Central memory CD8-positive, alpha-beta T cell (primary cell): ENCODE results near the gene RMDN2.
"Not testable (repeated sequence)": the region's sequence is repeated elsewhere in the genome, so short reads cannot be mapped to it uniquely, and the experiment has no call there.

ENCODE experiments used
- ATAC-seq: fragments of 150-1000 bp; cut with Tn5 transposase; replicated peaks from 2 replicates; pipeline ENCODE4 v1.10.0; 2022; ENCODE audit warnings: mild to moderate bottlenecking, moderate FRiP score, moderate number of reproducible peaks; ENCODE audit not compliant: poor library complexity, severe bottlenecking; ENCODE audit errors: extremely low read depth
- DNase-seq, 2 donors: peaks; one replicate each; pipeline ENCODE4 v3.0.0; 2021; ENCODE audit warnings: low spot score in 2 of 2
- H3K27ac Mint-ChIP-seq: one replicate; pipeline ENCODE4 v1.8.0; 2022; ENCODE audit warnings: low read depth, mild to moderate bottlenecking, moderate library complexity, mixed read lengths
- H3K27me3 Mint-ChIP-seq: one replicate; pipeline ENCODE4 v1.8.0; 2022; ENCODE audit warnings: mixed read lengths
- H3K36me3 Mint-ChIP-seq: one replicate; pipeline ENCODE4 v1.8.0; 2022; ENCODE audit warnings: mild to moderate bottlenecking, moderate library complexity, mixed read lengths; ENCODE audit not compliant: insufficient read depth
- H3K4me1 Mint-ChIP-seq: one replicate; pipeline ENCODE4 v1.8.0; 2022; ENCODE audit warnings: mixed read lengths
- H3K4me3 Mint-ChIP-seq: one replicate; pipeline ENCODE4 v1.8.0; 2022; ENCODE audit warnings: mild to moderate bottlenecking, moderate library complexity, mixed read lengths
- H3K9me3 Mint-ChIP-seq: one replicate; pipeline ENCODE4 v1.8.0; 2022; ENCODE audit warnings: mixed read lengths

The RMDN2 gene

GRCh38 chr2:37921781-37922180 is 3.3 kb upstream of the RMDN2 start:
- ATAC-seq (no peak), DNase-seq (no peak)
- H3K27me3 Mint-ChIP-seq, result peaks cover 28% of the 10 kb centered on the region
- H3K4me1 Mint-ChIP-seq, result peaks cover 10% of the 10 kb centered on the region
- peaks cover 6% of the 10 kb centered on the region for H3K36me3 Mint-ChIP-seq
- no peaks in the 10 kb centered on the region for H3K9me3 Mint-ChIP-seq
- H3K4me3 Mint-ChIP-seq, result no peak overlapping the region
- no peak overlapping the region for H3K27ac Mint-ChIP-seq

GRCh38 chr2:37923308-37924055 is 1.6 kb upstream of the RMDN2 start:
- H3K4me1 Mint-ChIP-seq, result peaks cover 10% of the 10 kb centered on the region
- peak overlapping the region; percentile 87 for H3K4me3 Mint-ChIP-seq
- H3K27ac Mint-ChIP-seq, result no peak overlapping the region
- peaks cover 6% of the 10 kb centered on the region for H3K36me3 Mint-ChIP-seq
- no peaks in the 10 kb centered on the region for H3K9me3 Mint-ChIP-seq
- no peak for ATAC-seq
- peaks cover 16% of the 10 kb centered on the region for H3K27me3 Mint-ChIP-seq
- no peak for DNase-seq

DNA sequence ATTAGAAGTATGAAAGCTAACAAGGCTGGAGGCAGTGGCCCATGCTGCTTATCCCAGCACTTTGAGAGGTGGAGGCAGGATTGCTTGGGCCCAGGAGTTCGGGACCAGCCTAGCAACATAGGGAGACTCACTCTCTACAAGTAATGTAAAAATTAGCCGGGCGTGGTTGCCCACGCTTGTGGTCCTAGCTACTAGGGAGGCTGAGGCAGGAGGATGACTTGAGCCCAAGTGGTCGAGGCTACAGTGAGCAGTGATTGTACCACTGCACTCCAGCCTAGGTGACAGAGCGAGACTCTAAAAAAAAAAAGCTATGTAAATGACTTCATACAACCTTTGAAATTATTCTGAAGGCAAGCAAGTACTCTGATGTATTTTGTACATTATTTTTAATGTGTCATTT is 1.5 kb downstream of the RMDN2 start:
- Mint-ChIP-seq H3K27ac (no peak overlapping the region), H3K4me3 (no peak overlapping the region), H3K9me3 (no peaks in the 10 kb centered on the region), H3K4me1 (peaks cover 10% of the 10 kb centered on the region), H3K27me3 (no peaks in the 10 kb centered on the region), H3K36me3 (peaks cover 6% of the 10 kb centered on the region)
- DNase-seq, result no peak
- ATAC-seq, result no peak

DNA sequence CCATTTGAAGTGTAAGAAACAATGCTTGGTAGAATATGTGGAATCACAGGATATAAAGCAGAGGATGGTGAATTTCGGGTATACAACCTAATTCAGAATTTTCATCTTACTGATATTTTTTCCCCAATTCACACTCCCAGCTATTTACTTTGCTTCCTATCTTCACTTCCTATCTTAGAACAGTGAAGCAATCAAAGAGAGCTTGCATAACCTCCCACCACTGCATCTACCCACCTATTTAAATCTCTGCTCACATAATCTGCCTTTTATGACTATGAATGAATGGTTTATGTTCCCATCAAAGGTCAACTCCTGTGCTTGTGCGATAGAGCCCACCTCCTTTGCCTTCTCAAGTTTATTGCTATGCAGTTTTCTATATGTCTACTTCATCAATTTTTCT is 3.3 kb downstream of the RMDN2 start:
- H3K36me3 Mint-ChIP-seq, result peaks cover 6% of the 10 kb centered on the region
- no peak overlapping the region for H3K4me3 Mint-ChIP-seq
- DNase-seq (no peak), ATAC-seq (no peak)
- peaks cover 10% of the 10 kb centered on the region for H3K4me1 Mint-ChIP-seq
- H3K9me3 Mint-ChIP-seq, result no peaks in the 10 kb centered on the region
- H3K27me3 Mint-ChIP-seq, result no peaks in the 10 kb centered on the region
- H3K27ac Mint-ChIP-seq, result no peak overlapping the region

- H3K4me3 Mint-ChIP-seq, H3K27me3 Mint-ChIP-seq, H3K9me3 Mint-ChIP-seq, ATAC-seq, H3K4me1 Mint-ChIP-seq, DNase-seq, H3K36me3 Mint-ChIP-seq, H3K27ac Mint-ChIP-seq: not testable (repeated sequence)
Measured at GRCh38 chr2:37930392-37930791, 5.3 kb downstream of the RMDN2 start.

DNA sequence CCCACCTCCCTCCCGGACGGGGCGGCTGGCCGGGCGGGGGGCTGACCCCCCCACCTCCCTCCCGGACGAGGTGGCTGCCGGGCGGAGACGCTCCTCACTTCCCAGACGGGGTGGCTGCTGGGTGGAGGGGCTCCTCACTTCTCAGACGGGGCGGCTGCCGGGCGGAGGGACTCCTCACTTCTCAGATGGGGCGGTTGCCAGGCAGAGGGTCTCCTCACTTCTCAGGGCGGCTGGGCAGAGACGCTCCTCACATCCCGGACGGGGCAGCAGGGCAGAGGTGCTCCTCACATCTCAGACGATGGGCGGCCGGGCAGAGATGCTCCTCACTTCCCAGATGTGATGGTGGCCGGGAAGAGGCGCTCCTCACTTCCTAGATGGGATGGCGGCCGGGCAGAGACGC is 7.8 kb downstream of the RMDN2 start:
- not testable (repeated sequence) for H3K36me3 Mint-ChIP-seq, H3K27me3 Mint-ChIP-seq, H3K4me3 Mint-ChIP-seq, H3K27ac Mint-ChIP-seq, H3K9me3 Mint-ChIP-seq, DNase-seq, ATAC-seq
- H3K4me1 Mint-ChIP-seq, result peaks cover 23% of the 10 kb centered on the region

GRCh38 chr2:37934591-37935513 is 9.8 kb downstream of the RMDN2 start:
- ATAC-seq (peak; percentile 46), DNase-seq (no peak)
- H3K4me3 Mint-ChIP-seq, result peak overlapping the region; percentile 62
- no peaks in the 10 kb centered on the region for H3K27me3 Mint-ChIP-seq
- peaks cover 12% of the 10 kb centered on the region for H3K9me3 Mint-ChIP-seq
- peak overlapping the region; percentile 89 for H3K27ac Mint-ChIP-seq
- H3K4me1 Mint-ChIP-seq, result peaks cover 28% of the 10 kb centered on the region
- no peaks in the 10 kb centered on the region for H3K36me3 Mint-ChIP-seq

DNA sequence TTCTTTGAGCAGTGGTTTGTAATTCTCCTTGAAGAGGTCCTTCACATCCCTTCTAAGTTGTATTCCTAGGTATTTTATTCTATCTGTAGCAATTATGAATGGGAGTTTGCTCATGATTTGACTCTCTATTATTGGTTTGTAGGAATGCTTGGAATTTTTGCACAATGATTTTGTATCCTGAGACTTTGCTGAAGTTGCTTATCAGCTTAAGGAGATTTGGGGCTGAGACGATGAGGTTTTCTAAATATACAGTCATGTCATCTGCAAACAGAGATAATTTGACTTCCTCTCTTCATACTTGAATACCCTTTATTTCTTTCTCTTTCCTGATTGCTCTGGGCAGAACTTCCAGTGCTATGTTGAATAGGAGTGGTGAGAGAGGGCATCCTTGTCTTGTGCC is 12.5 kb downstream of the RMDN2 start:
- not testable (repeated sequence) for DNase-seq, H3K27me3 Mint-ChIP-seq
- H3K9me3 Mint-ChIP-seq, result peaks cover 18% of the 10 kb centered on the region

DNA sequence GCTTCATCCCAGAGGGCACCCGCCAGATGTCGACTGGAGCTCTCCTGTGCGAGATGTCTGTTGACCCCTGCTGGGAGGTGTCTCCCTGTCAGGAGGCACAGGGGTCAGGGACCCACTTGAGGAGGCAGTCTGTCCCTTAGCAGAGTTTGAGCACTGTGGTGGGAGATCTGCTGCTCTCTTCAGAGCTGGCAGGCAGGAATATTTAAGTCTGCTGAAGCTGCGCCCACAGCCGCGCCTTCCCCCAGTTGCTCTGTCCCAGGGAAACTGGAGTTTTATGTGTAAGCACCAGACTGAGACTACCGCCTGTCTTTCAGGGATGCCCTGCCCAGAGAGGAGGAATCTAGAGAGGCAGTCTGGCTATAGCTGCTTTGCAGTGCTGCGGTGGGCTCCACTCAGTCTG is 16.2 kb downstream of the RMDN2 start:
- ATAC-seq, DNase-seq, H3K27me3 Mint-ChIP-seq, H3K36me3 Mint-ChIP-seq, H3K27ac Mint-ChIP-seq, H3K4me3 Mint-ChIP-seq: not testable (repeated sequence)
- Mint-ChIP-seq H3K9me3 (peaks cover 18% of the 10 kb centered on the region), H3K4me1 (peaks cover 12% of the 10 kb centered on the region)

More for the DNA sequence above, 12.5 kb downstream of the RMDN2 start:
- not testable (repeated sequence) for H3K4me3 Mint-ChIP-seq, H3K27ac Mint-ChIP-seq, H3K36me3 Mint-ChIP-seq, ATAC-seq
- H3K4me1 Mint-ChIP-seq, result peaks cover 28% of the 10 kb centered on the region

DNA sequence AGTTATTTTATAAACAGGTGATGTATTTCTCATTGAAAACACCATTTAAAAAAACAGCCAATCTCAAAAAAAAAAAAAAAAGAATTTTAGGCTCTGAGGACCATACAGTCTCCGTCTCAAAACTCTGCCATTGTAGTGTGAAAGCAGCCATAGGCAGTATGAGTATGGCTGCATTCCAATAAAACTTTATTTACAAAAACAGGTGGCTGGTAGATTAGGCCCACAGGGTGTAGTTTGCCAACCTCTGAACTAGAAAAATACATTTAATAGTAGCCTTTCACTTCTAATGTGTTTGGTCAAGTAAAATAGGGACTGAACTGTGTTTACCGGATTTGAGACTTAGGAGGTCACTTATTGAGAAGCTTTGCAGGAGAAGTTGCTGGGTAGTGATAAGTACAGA is 19.2 kb downstream of the RMDN2 start:
- Mint-ChIP-seq H3K27ac (no peak overlapping the region), H3K9me3 (peaks cover 10% of the 10 kb centered on the region), H3K4me1 (peaks cover 4% of the 10 kb centered on the region), H3K4me3 (no peak overlapping the region), H3K27me3 (no peaks in the 10 kb centered on the region), H3K36me3 (no peaks in the 10 kb centered on the region)
- ATAC-seq (no peak), DNase-seq (no peak)

- Mint-ChIP-seq H3K36me3 (no peaks in the 10 kb centered on the region), H3K9me3 (no peaks in the 10 kb centered on the region), H3K27ac (no peak overlapping the region), H3K4me1 (no peaks in the 10 kb centered on the region), H3K27me3 (no peaks in the 10 kb centered on the region), H3K4me3 (no peak overlapping the region)
- ATAC-seq, result no peak
- DNase-seq, result no peak
Measured at GRCh38 chr2:37947306-37947705, 22.2 kb downstream of the RMDN2 start.

DNA sequence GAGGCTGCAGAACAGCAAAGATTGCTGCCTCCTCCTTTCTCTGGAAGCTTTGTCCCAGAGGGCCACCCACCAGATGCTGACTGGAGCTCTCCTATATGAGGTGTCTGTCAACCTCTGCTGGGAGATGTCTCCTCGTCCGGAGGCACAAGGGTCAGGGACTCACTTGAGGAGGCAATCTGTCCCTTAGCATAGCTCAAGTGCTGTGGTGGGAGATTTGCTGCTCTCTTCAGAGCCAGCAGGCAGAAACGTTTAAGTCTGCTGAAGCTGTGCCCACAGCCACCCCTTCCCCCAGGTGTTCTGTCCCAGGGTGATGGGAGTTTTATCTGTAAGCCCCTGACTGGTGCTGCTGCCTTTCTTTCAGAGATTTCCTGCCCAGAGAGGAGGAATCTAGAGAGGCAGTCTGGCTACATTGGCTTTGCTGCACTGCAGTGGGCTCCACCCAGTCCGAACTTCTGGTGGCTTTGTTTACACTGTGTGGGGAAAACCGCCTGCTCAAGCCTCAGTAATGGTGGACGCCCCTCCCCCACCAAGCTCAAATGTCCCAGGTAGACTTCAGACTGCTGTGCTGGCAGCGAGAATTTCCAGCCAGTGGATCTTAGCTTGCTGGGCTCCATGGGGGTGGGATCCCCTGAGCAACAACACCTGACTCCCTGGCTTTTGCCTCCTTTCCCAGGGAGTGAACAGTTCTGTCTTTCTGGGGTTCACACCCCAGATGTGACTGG is 37.1 kb downstream of the RMDN2 start:
- H3K9me3 Mint-ChIP-seq, H3K36me3 Mint-ChIP-seq, ATAC-seq, H3K4me3 Mint-ChIP-seq, H3K27ac Mint-ChIP-seq, H3K27me3 Mint-ChIP-seq, H3K4me1 Mint-ChIP-seq, DNase-seq: not testable (repeated sequence)
